ENCODE results near the gene SMC1A.
A peak's percentile ranks its signal among the peaks of the same experiment; 100 is the strongest.

The SMC1A gene

DNA sequence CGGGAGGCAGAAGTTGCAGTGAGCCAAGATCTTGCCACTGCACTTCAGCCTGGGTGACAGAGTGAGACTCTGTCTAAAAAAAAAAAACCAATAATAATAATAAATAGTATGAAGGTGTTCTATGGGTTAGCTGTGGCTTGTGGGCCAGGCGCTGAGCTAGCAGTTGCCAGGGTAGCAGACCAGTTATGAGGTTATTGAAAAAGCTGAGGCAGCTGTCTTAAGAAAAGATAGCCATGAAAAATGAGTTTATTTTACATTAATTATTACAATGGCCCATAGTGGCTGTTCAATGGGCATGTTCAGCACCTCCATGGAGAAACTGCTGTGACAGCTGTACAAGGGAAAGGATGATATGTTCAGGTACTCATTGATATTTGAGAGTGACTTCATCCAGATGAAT lies 25.0 kb upstream of the SMC1A start:
- Histone ChIP-seq H3K79me2 (ENCODE audit: low read length) (no peaks in the 10 kb centered on the region), H3K4me2 (ENCODE audit: low read depth, low read length) (no peak overlapping the region), H3K9me2 (replicated peaks; ENCODE audit: insufficient read depth, low read length) (no peaks in the 10 kb centered on the region), H3K4me1 (ENCODE audit: low read length) (no peaks in the 10 kb centered on the region), H2AFZ (ENCODE audit: low read length) (no peak overlapping the region), H3K4me3 (ENCODE audit: low read length) (no peak overlapping the region), H3K27me3 (replicated peaks; ENCODE audit: insufficient read depth, low read length) (no peaks in the 10 kb centered on the region), H3K36me3 (replicated peaks; ENCODE audit: insufficient read depth, low read length) (no peaks in the 10 kb centered on the region), H3F3A (ENCODE audit: insufficient read depth, low read length) (no peaks in the 10 kb centered on the region), H4K20me1 (ENCODE audit: insufficient read depth, low read length) (no peaks in the 10 kb centered on the region), H3K27ac (ENCODE audit: low read length) (no peak overlapping the region), H3K9ac (ENCODE audit: low read length) (no peak overlapping the region), H3K9me3 (replicated peaks; ENCODE audit: insufficient read depth, low read length) (no peaks in the 10 kb centered on the region)
- TF ChIP-seq EZH2 (optimal IDR thresholded peaks at IDR 0.05; ENCODE audit: low read depth, low read length) (no peak), CTCF (IDR thresholded peaks at IDR 0.05; ENCODE audit: low read length) (no peak), EZH2phosphoT487 (IDR thresholded peaks at IDR 0.05; ENCODE audit: low read length) (no peak)
- DNase-seq = no peak

GRCh38 chrX:53445977-53446376 lies 23.5 kb upstream of the SMC1A start:
- no peaks in the 10 kb centered on the region for H3F3A ChIP-seq (ENCODE audit: insufficient read depth, low read length)
- peak; percentile 46 for DNase-seq
- H3K27me3 ChIP-seq (replicated peaks; ENCODE audit: insufficient read depth, low read length) = no peaks in the 10 kb centered on the region
- TF ChIP-seq CTCF (IDR thresholded peaks at IDR 0.05; ENCODE audit: low read length) (peak; percentile 63), EZH2 (optimal IDR thresholded peaks at IDR 0.05; ENCODE audit: low read depth, low read length) (no peak), EZH2phosphoT487 (IDR thresholded peaks at IDR 0.05; ENCODE audit: low read length) (no peak)
- H3K4me2 ChIP-seq (ENCODE audit: low read depth, low read length) = no peak overlapping the region
- no peaks in the 10 kb centered on the region for H3K9me2 ChIP-seq (replicated peaks; ENCODE audit: insufficient read depth, low read length)
- no peaks in the 10 kb centered on the region for H3K36me3 ChIP-seq (replicated peaks; ENCODE audit: insufficient read depth, low read length)
- no peak overlapping the region for H2AFZ ChIP-seq (ENCODE audit: low read length)
- H3K4me3 ChIP-seq (ENCODE audit: low read length) = no peak overlapping the region
- no peak overlapping the region for H3K27ac ChIP-seq (ENCODE audit: low read length)
- no peaks in the 10 kb centered on the region for H3K79me2 ChIP-seq (ENCODE audit: low read length)
- 0 out of 2 replicates have a peak, but pooled peaks cover 3% of the 10 kb centered on the region for H3K4me1 ChIP-seq (ENCODE audit: low read length)
- no peaks in the 10 kb centered on the region for H3K9me3 ChIP-seq (replicated peaks; ENCODE audit: insufficient read depth, low read length)
- no peak overlapping the region for H3K9ac ChIP-seq (ENCODE audit: low read length)
- H4K20me1 ChIP-seq (ENCODE audit: insufficient read depth, low read length) = no peaks in the 10 kb centered on the region

GRCh38 chrX:53442322-53442631 lies 19.8 kb upstream of the SMC1A start:
- H3K9me3 ChIP-seq (replicated peaks; ENCODE audit: insufficient read depth, low read length) = no peaks in the 10 kb centered on the region
- H3K36me3 ChIP-seq (replicated peaks; ENCODE audit: insufficient read depth, low read length) = no peaks in the 10 kb centered on the region
- no peaks in the 10 kb centered on the region for H4K20me1 ChIP-seq (ENCODE audit: insufficient read depth, low read length)
- H3K27me3 ChIP-seq (replicated peaks; ENCODE audit: insufficient read depth, low read length) = no peaks in the 10 kb centered on the region
- H3K9ac ChIP-seq (ENCODE audit: low read length) = peak overlapping the region; percentile 49; the same call in 1 of the 2 replicates
- H3K79me2 ChIP-seq (ENCODE audit: low read length) = no peaks in the 10 kb centered on the region
- H3K9me2 ChIP-seq (replicated peaks; ENCODE audit: insufficient read depth, low read length) = no peaks in the 10 kb centered on the region
- H3F3A ChIP-seq (ENCODE audit: insufficient read depth, low read length) = no peaks in the 10 kb centered on the region
- 0 out of 2 replicates have a peak, but pooled peaks cover 3% of the 10 kb centered on the region for H3K4me1 ChIP-seq (ENCODE audit: low read length)
- H3K4me3 ChIP-seq (ENCODE audit: low read length) = peak overlapping the region; percentile 63
- no peak overlapping the region for H3K27ac ChIP-seq (ENCODE audit: low read length)
- peak overlapping the region; percentile 86 for H3K4me2 ChIP-seq (ENCODE audit: low read depth, low read length)
- DNase-seq = no peak
- TF ChIP-seq EZH2 (optimal IDR thresholded peaks at IDR 0.05; ENCODE audit: low read depth, low read length) (no peak), EZH2phosphoT487 (IDR thresholded peaks at IDR 0.05; ENCODE audit: low read length) (no peak), CTCF (IDR thresholded peaks at IDR 0.05; ENCODE audit: low read length) (no peak)
- H2AFZ ChIP-seq (ENCODE audit: low read length) = peak overlapping the region; percentile 67

Data from MM.1S (cell line).